ENCODE results near the gene OR52N1.

The OR52N1 gene

GRCh38 chr11:5791165-5791564, at the start of gene OR52N1:
TSS of gene OR52N1 (minus strand) at chr11:5791265. CDS start at chr11:5788816, 2,449 bp downstream.
- DNase-seq: no peak

DNA sequence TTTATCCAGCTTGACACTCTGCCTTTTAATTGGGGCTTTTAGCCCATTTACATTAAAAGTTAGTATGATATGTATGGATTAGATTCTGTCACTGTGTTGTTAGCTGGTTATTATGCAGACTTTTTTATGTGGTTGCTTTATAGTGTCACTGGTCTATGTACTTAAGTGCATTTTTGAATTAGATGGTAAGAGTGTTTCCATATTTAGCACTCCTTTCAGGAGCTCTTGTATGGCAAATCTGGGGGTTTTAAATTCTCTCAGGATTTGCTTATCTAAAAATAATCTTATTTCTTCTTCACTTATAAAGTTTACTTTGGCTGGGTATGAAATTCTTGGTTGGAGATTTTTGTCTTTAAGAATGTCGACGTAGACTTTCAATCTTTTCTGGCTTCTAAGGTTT, 46.6 kb upstream of the OR52N1 start:
- DNase-seq: no peak

DNA sequence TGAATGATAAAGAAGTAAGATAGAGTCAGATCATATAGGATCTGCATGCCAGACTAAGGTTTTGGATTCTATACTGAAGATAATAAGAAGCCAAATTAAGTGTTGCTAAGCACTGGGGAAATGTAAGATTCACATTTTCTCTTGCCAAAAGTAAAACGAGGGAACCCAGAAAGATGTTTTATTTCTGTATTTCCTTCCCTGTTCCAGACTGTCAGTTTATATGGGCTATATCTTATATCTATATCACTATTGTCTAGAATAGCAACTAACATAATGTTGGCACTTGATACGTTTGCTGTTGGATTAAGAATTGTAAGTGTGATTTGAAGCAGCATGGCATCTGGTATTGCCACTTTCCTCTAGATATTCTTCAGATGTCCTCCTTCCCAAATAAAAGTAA, 42.4 kb upstream of the OR52N1 start:
- no peak for DNase-seq

DNA sequence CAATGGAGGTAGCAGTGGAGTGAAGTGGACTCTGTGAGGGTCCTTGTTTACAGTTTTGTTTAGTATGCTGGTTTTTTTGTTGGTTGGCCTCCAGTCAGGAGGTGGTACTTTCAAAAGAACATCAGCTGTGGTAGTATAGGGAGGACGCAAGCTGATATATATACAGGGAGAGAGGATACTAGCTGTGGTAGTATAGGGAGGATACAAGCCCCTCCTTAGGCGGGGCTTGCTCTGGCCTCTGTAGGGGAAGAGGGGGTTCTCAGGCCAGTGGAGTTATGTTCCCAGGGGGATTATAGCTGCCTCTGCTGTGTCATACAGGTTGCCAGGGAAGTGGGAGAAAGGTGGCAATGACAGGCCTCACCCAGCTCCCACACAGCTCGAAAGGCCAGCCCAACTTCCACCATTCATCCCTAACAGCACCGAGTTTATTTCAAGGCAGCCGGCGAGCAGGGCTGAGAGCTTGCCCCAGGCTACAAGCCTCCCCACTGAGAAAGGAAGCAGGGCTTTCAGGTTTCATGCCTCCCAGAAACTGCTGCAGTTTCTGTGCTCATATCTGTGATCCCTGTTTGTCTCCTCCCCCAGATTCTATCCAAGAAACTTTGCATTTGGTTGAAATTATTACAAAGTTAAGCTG, 40.2 kb upstream of the OR52N1 start:
- no peak for DNase-seq

DNA sequence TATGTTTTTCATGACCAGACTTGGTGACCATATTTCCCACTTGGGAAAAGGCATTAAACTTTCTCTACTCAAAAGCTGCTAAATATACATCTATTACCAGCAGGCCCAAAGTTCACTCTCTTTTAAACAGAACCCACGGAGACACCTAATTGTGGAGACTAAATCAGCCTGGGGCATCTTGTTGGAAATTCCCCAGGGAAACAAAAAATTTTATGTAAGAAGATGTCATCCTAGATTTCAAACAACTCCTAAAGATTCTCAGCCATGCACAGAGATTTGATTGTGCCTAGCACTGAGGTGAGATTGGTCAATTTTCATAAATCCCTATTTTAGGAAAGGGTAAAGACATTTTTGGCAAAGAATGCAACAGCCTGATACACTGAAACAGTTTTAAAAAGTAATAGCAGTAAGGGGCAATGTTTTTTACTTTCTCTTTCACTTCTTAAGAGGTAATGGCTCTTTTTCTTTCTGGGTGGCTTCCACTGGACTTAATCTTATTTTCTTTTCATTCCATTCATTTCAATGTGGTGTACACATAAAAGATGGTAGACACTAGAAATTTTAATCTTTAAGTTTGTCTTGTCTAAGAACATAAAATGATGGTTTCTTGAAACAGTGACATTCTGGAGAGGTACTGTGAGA, 27.3 kb upstream of the OR52N1 start:
- no peak for DNase-seq

GRCh38 chr11:5815534-5815933, 24.5 kb upstream of the OR52N1 start:
- DNase-seq: no peak

DNA sequence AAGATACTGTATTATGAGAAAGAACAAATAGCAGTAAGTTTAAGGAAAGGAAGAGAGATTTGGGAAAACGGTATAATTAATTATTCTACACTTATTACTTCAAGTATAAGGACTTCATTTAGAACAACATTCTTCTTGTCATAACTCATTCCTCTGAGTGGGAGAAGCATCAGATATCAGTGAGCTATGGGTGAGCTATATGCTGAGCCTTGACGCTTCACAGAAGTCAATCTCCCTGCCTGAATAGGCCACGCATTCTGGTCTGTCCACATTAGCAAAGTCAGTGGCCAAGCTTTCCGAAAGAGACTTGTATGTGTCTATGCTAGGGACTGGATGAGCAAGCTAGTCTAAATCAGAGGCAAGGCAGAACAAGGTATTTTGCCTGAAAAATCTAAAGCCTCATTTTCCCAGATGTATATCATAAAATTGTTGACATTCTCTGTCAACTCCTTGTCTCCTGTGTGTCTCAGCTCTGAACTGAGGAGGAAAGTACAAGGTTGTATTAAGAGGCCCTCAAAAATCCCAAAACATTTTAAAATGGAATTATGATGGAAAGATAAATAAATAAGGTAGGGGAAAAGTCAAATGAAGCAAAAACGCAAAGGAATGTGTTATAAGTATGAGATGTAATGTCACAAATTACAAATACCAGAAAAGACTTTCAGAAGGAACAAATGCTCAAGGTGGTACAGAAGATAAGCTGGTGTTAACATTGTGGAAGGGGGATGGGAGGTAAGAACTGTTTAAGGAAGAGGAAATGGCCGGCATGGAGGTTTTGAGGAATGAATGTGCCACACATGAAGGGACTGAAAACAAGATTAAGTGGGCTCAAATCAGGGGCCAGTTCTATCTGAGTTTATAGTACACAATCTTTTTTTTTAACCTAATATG, 19.1 kb upstream of the OR52N1 start:
- DNase-seq: no peak

DNA sequence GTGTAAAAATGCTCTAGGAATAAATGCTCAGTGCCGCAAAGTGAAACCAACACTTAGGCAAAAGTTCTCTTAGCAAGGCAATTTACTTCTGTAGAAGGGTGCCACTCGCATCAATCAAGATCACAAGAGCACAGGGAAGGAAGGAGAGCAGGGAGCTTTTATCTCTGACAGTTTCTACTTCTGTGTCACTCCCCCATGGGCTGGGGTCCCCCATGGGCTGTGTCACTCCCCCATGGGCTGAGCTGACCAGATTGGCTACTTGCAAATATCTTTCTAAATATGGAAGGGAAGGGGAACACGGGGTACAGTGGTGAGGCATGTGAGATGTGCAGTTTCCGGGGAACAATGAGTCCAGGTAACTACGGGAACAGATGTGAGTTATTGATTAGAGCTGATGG, 18.1 kb upstream of the OR52N1 start:
- DNase-seq: no peak

GRCh38 chr11:5808500-5809121, 17.5 kb upstream of the OR52N1 start, which contains the start of gene OR52N2:
TSS of gene OR52N2 (plus strand) at chr11:5808924. CDS start at chr11:5820336, 11,412 bp downstream.
- peak; percentile 70 for DNase-seq

DNA sequence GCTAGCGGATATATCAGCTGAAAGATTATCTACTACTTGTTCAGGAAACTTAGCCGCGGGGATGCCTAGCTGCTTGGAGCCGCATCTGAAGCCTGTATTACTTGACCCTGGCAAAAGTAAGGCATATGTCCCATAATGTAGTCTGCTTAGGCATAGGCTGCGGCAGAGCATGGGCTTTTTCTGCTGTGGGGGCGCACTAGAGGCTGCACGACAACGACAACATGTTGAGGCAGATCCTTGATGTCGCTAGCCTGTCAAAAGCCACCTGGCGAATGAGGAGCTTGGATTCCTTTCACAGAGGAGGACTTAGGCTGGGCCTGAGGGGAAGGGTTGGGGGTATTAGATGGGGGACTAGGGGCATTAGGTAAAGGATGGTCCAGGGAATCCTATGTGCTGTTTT, 16.5 kb upstream of the OR52N1 start:
- no peak for DNase-seq

DNA sequence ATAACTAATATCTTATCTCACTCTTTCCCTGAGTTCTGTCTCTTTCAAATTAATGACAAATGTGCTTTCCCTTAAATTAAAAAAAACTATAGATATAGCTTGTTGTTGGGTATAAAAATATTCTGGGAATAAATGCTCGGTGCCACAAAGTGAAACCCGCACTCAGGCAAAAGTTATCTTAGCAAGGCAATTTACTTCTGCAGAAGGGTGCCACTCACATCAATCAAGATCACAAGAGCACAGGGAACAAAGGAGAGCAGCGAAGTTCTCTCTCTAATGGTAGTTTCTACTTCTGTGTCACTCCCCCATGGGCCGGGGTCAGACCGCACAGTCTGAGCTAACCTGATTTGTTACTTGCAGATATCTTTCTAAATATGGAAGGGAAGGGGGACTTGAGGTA, 12.9 kb upstream of the OR52N1 start:
- no peak for DNase-seq

DNA sequence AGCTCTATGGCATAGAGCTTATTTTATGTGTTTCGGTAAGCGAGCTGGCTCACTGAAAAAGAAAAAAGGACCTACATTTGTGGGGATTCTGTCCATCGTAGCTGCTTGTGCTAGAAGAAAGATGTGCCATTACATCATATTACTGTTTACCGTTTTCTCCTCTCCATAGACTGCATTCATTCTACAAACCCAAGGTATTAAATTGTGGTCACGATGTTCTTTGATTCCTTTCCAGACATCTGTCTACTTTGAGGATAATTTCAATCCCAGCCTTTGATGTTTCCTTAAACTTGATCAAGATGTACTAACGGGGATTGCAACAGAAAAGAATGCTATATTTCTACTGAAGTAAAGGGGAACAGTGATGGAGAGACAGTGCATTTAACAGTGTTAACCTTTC, 5.5 kb upstream of the OR52N1 start:
- no peak for DNase-seq

GRCh38 chr11:5783255-5783654, 7.8 kb downstream of the OR52N1 start, which contains the start of gene OR52N5:
TSS of gene OR52N5 (minus strand) at chr11:5783355. CDS start at chr11:5778634, 4,721 bp downstream.
- no peak for DNase-seq

GRCh38 chr11:5767056-5767455, 24.0 kb downstream of the OR52N1 start:
- no peak for DNase-seq

DNA sequence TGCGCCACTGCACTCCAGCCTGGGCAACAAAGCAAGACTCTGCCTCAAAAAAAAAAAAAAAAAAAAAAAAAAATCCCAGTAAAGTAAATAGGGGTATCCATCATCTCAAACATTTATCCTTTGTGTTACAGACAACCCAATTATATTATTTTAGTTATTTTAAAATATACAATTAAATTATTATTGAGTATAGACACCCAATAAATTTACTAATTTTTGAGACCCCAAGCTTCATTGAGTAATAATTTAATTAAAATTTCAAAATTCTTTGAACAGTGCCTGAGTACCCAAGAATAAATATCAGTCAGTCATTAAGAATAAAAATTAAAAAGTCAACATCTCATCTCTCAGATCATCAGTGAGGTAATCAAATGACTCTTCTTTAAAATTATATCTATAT, 37.1 kb downstream of the OR52N1 start, which contains the start of gene OR52N4:
Gene OR52N4 (plus strand): TSS at position 301 of the 400 bp plus-strand sequence. CDS start 498 bp downstream, outside the sequence.
- DNase-seq: no peak

DNA sequence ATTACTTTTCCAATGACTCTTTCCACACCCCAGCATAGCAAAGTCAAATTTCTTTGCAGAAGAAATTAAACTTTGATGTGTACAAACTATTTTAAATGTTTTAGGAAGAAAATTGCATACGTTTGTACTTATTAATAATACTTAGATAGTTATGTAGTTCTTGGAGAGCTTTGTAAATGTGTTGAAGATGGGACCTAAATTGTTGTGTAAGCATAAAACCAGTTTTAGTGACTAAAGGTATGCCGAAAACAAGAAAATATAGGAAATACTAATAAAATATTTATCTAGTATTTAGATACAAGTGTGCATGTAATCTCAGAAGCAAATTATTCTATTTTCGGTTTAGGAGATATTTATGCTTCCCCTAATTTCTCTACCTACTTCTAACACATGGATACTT, 41.2 kb downstream of the OR52N1 start:
- no peak for DNase-seq

GRCh38 chr11:5746614-5747013, 44.5 kb downstream of the OR52N1 start:
- DNase-seq: no peak

DNA sequence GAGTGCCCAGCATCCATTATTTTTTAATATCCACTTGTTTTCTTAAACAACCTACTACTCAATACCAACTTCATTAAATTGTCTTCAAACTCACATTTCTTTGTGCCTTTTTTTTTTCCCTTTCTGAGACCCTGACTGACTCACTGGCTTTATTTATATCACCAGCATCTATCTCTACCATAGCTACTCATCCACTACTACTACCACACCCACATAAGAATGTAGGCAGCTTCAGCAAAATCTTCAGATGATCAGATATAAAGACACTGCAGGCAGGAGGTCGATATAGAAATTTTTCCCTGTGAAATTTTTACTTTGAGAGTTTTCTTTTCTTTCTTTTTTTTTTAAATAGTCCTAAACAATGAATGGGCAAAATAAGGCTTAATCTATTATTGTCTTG, 52.6 kb downstream of the OR52N1 start:
- DNase-seq: no peak

DNA sequence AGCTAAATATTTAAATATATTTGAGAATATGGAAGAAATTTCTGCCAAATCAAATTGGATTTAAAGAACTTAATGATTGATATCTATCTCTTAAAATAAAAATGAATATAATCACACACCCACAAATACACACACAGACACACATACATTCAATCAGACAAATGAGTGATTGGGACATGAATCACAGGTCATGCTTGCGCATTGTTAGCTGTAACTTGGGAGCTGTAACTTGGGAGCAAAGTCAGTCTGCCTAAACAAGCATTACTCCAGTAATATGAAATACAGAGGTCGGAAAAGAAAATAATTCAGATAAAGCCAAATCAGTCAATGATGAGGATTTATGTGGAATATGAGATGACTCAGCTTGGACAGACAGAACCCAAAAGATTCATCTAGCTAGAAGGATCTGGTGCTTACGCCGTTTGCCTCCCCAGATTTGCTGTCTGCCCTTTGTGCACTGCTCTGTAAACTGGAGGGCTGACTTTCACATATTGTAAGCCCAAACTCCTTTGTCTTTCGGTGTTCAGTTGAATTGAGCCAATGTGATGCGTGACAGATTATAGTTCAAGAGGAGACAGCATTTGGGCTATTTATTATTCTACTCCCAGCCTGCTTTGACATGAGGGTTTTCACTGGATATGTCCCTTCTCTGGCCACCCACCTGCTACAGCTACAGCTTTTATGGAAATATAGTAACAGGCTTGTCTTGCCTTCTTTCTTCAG, 53.2 kb downstream of the OR52N1 start:
- no peak for DNase-seq

DNA sequence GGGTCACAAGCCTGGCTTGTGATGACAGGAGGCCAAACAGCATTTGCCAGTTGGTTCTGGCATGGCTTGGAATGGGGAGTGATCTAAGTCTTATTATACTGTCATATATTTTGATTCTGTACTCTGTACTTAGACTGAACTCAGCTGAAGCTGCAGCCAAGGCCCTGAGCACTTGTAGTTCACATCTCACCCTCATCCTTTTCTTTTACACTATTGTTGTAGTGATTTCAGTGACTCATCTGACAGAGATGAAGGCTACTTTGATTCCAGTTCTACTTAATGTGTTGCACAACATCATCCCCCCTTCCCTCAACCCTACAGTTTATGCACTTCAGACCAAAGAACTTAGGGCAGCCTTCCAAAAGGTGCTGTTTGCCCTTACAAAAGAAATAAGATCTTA, 54.0 kb downstream of the OR52N1 start:
- DNase-seq: no peak

Measured in activated CD4-positive, alpha-beta T cell treated with anti-CD3 and anti-CD28 coated beads, Interleukin-2, amount 50 U/mL, for 16 hours (primary cell).